ENCODE data around the gene INCA1.

DNA sequence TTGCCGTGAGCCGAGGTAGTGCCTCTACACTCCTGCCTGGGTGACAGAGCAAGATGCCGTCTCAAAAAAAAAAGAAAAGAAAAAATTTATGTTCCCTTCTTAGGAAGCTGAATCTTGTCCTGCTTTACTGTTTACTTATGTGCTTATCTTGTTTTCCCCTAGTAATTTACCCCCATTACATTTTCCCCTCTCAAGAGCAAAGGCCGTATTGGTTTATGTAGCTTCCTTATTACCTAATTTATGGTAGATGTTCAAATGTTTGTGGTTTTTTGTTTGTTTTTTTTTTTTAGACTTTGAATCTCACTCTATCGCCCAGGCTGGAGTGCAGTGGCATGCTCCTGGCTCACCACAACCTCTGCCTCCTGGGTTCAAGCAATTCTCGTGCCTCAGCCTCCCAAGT is 48.2 kb upstream of the INCA1 start:
- TF ChIP-seq, protein P1, sequence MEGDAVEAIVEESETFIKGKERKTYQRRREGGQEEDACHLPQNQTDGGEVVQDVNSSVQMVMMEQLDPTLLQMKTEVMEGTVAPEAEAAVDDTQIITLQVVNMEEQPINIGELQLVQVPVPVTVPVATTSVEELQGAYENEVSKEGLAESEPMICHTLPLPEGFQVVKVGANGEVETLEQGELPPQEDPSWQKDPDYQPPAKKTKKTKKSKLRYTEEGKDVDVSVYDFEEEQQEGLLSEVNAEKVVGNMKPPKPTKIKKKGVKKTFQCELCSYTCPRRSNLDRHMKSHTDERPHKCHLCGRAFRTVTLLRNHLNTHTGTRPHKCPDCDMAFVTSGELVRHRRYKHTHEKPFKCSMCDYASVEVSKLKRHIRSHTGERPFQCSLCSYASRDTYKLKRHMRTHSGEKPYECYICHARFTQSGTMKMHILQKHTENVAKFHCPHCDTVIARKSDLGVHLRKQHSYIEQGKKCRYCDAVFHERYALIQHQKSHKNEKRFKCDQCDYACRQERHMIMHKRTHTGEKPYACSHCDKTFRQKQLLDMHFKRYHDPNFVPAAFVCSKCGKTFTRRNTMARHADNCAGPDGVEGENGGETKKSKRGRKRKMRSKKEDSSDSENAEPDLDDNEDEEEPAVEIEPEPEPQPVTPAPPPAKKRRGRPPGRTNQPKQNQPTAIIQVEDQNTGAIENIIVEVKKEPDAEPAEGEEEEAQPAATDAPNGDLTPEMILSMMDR (IDR thresholded peaks at IDR 0.05) = no peak
- TF ChIP-seq ZFX (IDR thresholded peaks at IDR 0.05; ENCODE audit: borderline replicate concordance) = no peak

All from 22Rv1 (cell line).